ENCODE results near the gene CDADC1.

- TF ChIP-seq POLR2AphosphoS5 (IDR thresholded peaks at IDR 0.05; ENCODE audit: low read depth, low read length) (no peak), TAF1 (IDR thresholded peaks at IDR 0.05; ENCODE audit: borderline replicate concordance, insufficient read depth, low read length) (no peak), SIN3A (IDR thresholded peaks at IDR 0.05; ENCODE audit: borderline replicate concordance, insufficient read depth, low read length) (no peak)
- TF ChIP-seq, protein P1, sequence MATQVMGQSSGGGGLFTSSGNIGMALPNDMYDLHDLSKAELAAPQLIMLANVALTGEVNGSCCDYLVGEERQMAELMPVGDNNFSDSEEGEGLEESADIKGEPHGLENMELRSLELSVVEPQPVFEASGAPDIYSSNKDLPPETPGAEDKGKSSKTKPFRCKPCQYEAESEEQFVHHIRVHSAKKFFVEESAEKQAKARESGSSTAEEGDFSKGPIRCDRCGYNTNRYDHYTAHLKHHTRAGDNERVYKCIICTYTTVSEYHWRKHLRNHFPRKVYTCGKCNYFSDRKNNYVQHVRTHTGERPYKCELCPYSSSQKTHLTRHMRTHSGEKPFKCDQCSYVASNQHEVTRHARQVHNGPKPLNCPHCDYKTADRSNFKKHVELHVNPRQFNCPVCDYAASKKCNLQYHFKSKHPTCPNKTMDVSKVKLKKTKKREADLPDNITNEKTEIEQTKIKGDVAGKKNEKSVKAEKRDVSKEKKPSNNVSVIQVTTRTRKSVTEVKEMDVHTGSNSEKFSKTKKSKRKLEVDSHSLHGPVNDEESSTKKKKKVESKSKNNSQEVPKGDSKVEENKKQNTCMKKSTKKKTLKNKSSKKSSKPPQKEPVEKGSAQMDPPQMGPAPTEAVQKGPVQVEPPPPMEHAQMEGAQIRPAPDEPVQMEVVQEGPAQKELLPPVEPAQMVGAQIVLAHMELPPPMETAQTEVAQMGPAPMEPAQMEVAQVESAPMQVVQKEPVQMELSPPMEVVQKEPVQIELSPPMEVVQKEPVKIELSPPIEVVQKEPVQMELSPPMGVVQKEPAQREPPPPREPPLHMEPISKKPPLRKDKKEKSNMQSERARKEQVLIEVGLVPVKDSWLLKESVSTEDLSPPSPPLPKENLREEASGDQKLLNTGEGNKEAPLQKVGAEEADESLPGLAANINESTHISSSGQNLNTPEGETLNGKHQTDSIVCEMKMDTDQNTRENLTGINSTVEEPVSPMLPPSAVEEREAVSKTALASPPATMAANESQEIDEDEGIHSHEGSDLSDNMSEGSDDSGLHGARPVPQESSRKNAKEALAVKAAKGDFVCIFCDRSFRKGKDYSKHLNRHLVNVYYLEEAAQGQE (IDR thresholded peaks at IDR 0.05; ENCODE audit: insufficient read depth in 1 of 2, low read depth in 2 of 2, low read length in 2 of 2) = no peak
These were observed 30.5 kb downstream of the CDADC1 start for GRCh38 chr13:49278211-49278610.
